Measurements from ENCODE around the gene DRC7.

GRCh38 chr16:57724531-57724930, 29.9 kb downstream of the DRC7 start:
- TF ChIP-seq CTCF (IDR thresholded peaks at IDR 0.05) (no peak), POLR2A (IDR thresholded peaks at IDR 0.05) (no peak)

All from thyroid gland (tissue), 4 donors.